WTC11 (cell line): ENCODE measurements around the gene NFXL1. TPM values are rescaled to one million over a fixed set of nuclear protein-coding genes. Genes with fewer than 3 reads are reported as not detected.

Experiments
- ATAC-seq: fragments of 200-7000 bp; cut with Tn5 transposase; 2 replicates; pipeline ENCODE4 v1.10.0; 2021; ENCODE audit warnings: mild to moderate bottlenecking, moderate library complexity
- CTCF ChIA-PET: fragments of 300-600 bp; sonication (Branson Sonifier 250); formaldehyde crosslinking; loops from one replicate; lab custom pipeline; 2021; ENCODE audit warnings: antibody characterized with exemption; lab: Charles Lee
- POLR2A ChIA-PET: fragments of 350-600 bp; sonication (Branson Sonifier 250); formaldehyde crosslinking; loops from one replicate; lab custom pipeline; 2021; ENCODE audit warnings: antibody characterized with exemption; lab: Charles Lee
- DNase-seq: peaks from one replicate; pipeline ENCODE4 v3.0.0; 2021; ENCODE audit warnings: low spot score
- H3K27ac Mint-ChIP-seq: 2 replicates; pipeline ENCODE4 v1.8.0; 2021; ENCODE audit warnings: mixed read lengths
- H3K27me3 Mint-ChIP-seq: 2 replicates; pipeline ENCODE4 v1.8.0; 2021; ENCODE audit warnings: low read depth, mild to moderate bottlenecking, moderate library complexity, mixed read lengths
- H3K36me3 Mint-ChIP-seq: 2 replicates; pipeline ENCODE4 v1.8.0; 2021; ENCODE audit warnings: mixed read lengths
- H3K4me1 Mint-ChIP-seq: 2 replicates; pipeline ENCODE4 v1.8.0; 2022; ENCODE audit warnings: mixed read lengths
- H3K4me3 Mint-ChIP-seq: 2 replicates; pipeline ENCODE4 v1.8.0; 2021; ENCODE audit warnings: mild to moderate bottlenecking, moderate library complexity, mixed read lengths
- H3K9me3 Mint-ChIP-seq: 2 replicates; pipeline ENCODE4 v1.8.0; 2021; ENCODE audit warnings: mixed read lengths
- ARID4B ChIP-seq: sonication (generic); formaldehyde crosslinking; IDR thresholded peaks from 2 replicates; pipeline ENCODE4 v1.8.0; 2023; ENCODE audit warnings: missing genetic modification reagents, mild to moderate bottlenecking, borderline replicate concordance
- ERG ChIP-seq: fragments of 250-450 bp; sonication (Bioruptor Pico); IDR thresholded peaks from 2 replicates; pipeline ENCODE4 v1.8.0; 2021; ENCODE audit warnings: mild to moderate bottlenecking
- ESRRA ChIP-seq: sonication (generic); formaldehyde crosslinking; IDR thresholded peaks from 2 replicates; pipeline ENCODE4 v1.8.1; 2022; ENCODE audit warnings: mild to moderate bottlenecking, missing genetic modification reagents, borderline replicate concordance
- FOXJ3 ChIP-seq: sonication (generic); formaldehyde crosslinking; IDR thresholded peaks from 2 replicates; pipeline ENCODE4 v1.9.0; 2021; ENCODE audit warnings: missing genetic modification reagents, mild to moderate bottlenecking, borderline replicate concordance
- FOXK1 ChIP-seq: sonication (generic); formaldehyde crosslinking; IDR thresholded peaks from 2 replicates; pipeline ENCODE4 v1.8.0; 2022; ENCODE audit warnings: mild to moderate bottlenecking, moderate library complexity, missing genetic modification reagents
- FOXP4 ChIP-seq: sonication (generic); formaldehyde crosslinking; IDR thresholded peaks from 2 replicates; pipeline ENCODE4 v1.8.0; 2022; ENCODE audit warnings: mild to moderate bottlenecking, missing genetic modification reagents
- HMGA2 ChIP-seq: fragments of 250-450 bp; sonication (Bioruptor Pico); IDR thresholded peaks from 2 replicates; pipeline ENCODE4 v1.4.0; 2021; ENCODE audit warnings: mild to moderate bottlenecking, moderate library complexity
- JUN ChIP-seq: sonication (generic); formaldehyde crosslinking; IDR thresholded peaks from 2 replicates; pipeline ENCODE4 v1.8.0; 2023; ENCODE audit warnings: mild to moderate bottlenecking, missing genetic modification reagents
- NFATC4 ChIP-seq: fragments of 250-450 bp; sonication (Bioruptor Pico); IDR thresholded peaks from 2 replicates; pipeline ENCODE4 v1.9.0; 2021; ENCODE audit warnings: mild to moderate bottlenecking
- NFE2L1 ChIP-seq: sonication (generic); formaldehyde crosslinking; IDR thresholded peaks from 2 replicates; pipeline ENCODE4 v1.8.1; 2023; ENCODE audit warnings: missing genetic modification reagents
- NFYB ChIP-seq: sonication (generic); formaldehyde crosslinking; conservative IDR thresholded peaks from 2 replicates; pipeline ENCODE4 v1.8.0; 2022; ENCODE audit warnings: low read depth, missing genetic modification reagents
- NR2C2 ChIP-seq: sonication (generic); formaldehyde crosslinking; IDR thresholded peaks from 2 replicates; pipeline ENCODE4 v1.8.0; 2022; ENCODE audit warnings: mild to moderate bottlenecking, missing genetic modification reagents
- NR3C1 ChIP-seq: sonication (generic); formaldehyde crosslinking; conservative IDR thresholded peaks from 2 replicates; pipeline ENCODE4 v1.8.1; 2023; ENCODE audit warnings: low read depth, mild to moderate bottlenecking, missing genetic modification reagents
- RELA ChIP-seq: sonication (generic); formaldehyde crosslinking; IDR thresholded peaks from 2 replicates; pipeline ENCODE4 v1.8.1; 2022; ENCODE audit warnings: missing genetic modification reagents, mild to moderate bottlenecking, borderline replicate concordance
- SMAD3 ChIP-seq: sonication (generic); formaldehyde crosslinking; IDR thresholded peaks from 2 replicates; pipeline ENCODE4 v1.8.0; 2022; ENCODE audit warnings: missing genetic modification reagents, mild to moderate bottlenecking, borderline replicate concordance
- SOX15 ChIP-seq: fragments of 250-450 bp; sonication (Bioruptor Pico); IDR thresholded peaks from 2 replicates; pipeline ENCODE4 v1.9.0; 2021; ENCODE audit warnings: mild to moderate bottlenecking
- TEAD1 ChIP-seq: sonication (generic); formaldehyde crosslinking; IDR thresholded peaks from 2 replicates; pipeline ENCODE4 v1.8.0; 2022; ENCODE audit warnings: mild to moderate bottlenecking, missing genetic modification reagents
- USF1 ChIP-seq: sonication (generic); formaldehyde crosslinking; IDR thresholded peaks from 2 replicates; pipeline ENCODE4 v1.8.0; 2022; ENCODE audit warnings: mild to moderate bottlenecking, missing genetic modification reagents
- ZBTB21 ChIP-seq: sonication (generic); formaldehyde crosslinking; IDR thresholded peaks from 2 replicates; pipeline ENCODE4 v1.8.1; 2023; ENCODE audit warnings: mild to moderate bottlenecking, missing genetic modification reagents, borderline replicate concordance
- ZNF138 ChIP-seq: sonication (generic); formaldehyde crosslinking; conservative IDR thresholded peaks from 2 replicates; pipeline ENCODE4 v1.8.1; 2022; ENCODE audit warnings: mild to moderate bottlenecking, moderate library complexity, missing genetic modification reagents
- ZNF232 ChIP-seq: sonication (generic); formaldehyde crosslinking; IDR thresholded peaks from 2 replicates; pipeline ENCODE4 v1.8.0; 2022; ENCODE audit warnings: mild to moderate bottlenecking, missing genetic modification reagents
- ZNF423 ChIP-seq: fragments of 250-450 bp; sonication (Bioruptor Pico); IDR thresholded peaks from 2 replicates; pipeline ENCODE4 v2.1.2; 2022; ENCODE audit warnings: mild to moderate bottlenecking, moderate library complexity
- ZNF425 ChIP-seq: fragments of 250-450 bp; sonication (Bioruptor Pico); conservative IDR thresholded peaks from 2 replicates; pipeline ENCODE4 v1.9.0; 2021; ENCODE audit warnings: mild to moderate bottlenecking
- total RNA-seq: library from RNA; stranded (reverse); gene quantifications from 3 replicates; pipeline ENCODE4 v1.2.3, GENCODE V29; 2021

The NFXL1 gene
- total RNA-seq, 1 experiment from 2014 or later: 30.2 TPM

GRCh38 chr4:47856713-47857112 is 57.7 kb downstream of the NFXL1 start (continued):
- no peak for TF ChIP-seq USF1 (CRISPR knock-in tag)
- TF ChIP-seq ZBTB21 (CRISPR knock-in tag): no peak
- no peak for TF ChIP-seq ZNF425
- TF ChIP-seq NFATC4 (CRISPR knock-in tag): no peak
- TF ChIP-seq RELA (CRISPR knock-in tag): no peak

GRCh38 chr4:47855350-47855749 is 59.0 kb downstream of the NFXL1 start:
- Mint-ChIP-seq H3K36me3 (peaks cover 21% of the 10 kb centered on the region), H3K4me1 (no peaks in the 10 kb centered on the region), H3K9me3 (no peaks in the 10 kb centered on the region), H3K4me3 (no peak overlapping the region), H3K27me3 (no peaks in the 10 kb centered on the region), H3K27ac (no peak overlapping the region)
- DNase-seq (no peak), ATAC-seq (no peak)
- ChIA-PET POLR2A (no interaction called here), CTCF (no interaction called here)
- no peak for TF ChIP-seq NR3C1 (CRISPR knock-in tag)
- TF ChIP-seq FOXK1 (CRISPR knock-in tag): no peak
- TF ChIP-seq FOXJ3: no peak
- no peak for TF ChIP-seq NFYB (CRISPR knock-in tag)
- TF ChIP-seq TEAD1 (CRISPR knock-in tag): no peak
- no peak for TF ChIP-seq ERG (CRISPR knock-in tag)
- no peak for TF ChIP-seq NR2C2 (CRISPR knock-in tag)
- TF ChIP-seq NFE2L1 (CRISPR knock-in tag): no peak
- no peak for TF ChIP-seq JUN (CRISPR knock-in tag)
- TF ChIP-seq SOX15: no peak

GRCh38 chr4:47852136-47852535 is 62.2 kb downstream of the NFXL1 start:
- no peak for ATAC-seq
- TF ChIP-seq ESRRA (CRISPR knock-in tag) (no peak), FOXP4 (CRISPR knock-in tag) (no peak), ZNF232 (CRISPR knock-in tag) (no peak), SMAD3 (no peak), ZNF138 (CRISPR knock-in tag) (no peak), ZNF423 (no peak), HMGA2 (CRISPR knock-in tag) (no peak), ARID4B (CRISPR knock-in tag) (no peak)

More at GRCh38 chr4:47852136-47852535, 62.2 kb downstream of the NFXL1 start:
- Mint-ChIP-seq H3K36me3 (peaks cover 39% of the 10 kb centered on the region), H3K4me1 (no peaks in the 10 kb centered on the region), H3K27me3 (no peaks in the 10 kb centered on the region), H3K4me3 (no peak overlapping the region), H3K9me3 (no peaks in the 10 kb centered on the region), H3K27ac (no peak overlapping the region)
- POLR2A ChIA-PET: no interaction called here
- CTCF ChIA-PET: interaction anchor here (0.7 to 2.5 kb wide), 3 partner anchors 12 to 81 kb away, joined by 3 to 12 read pairs (median 3); partner anchors contain the start of gene CORIN
- no peak for DNase-seq
